HG03457 (cell line): ENCODE data around the gene CCNA1.
A peak's percentile ranks its signal among the peaks of the same experiment; 100 is the strongest.

Experiments used
- ATAC-seq: cut with Tn5 transposase; IDR thresholded peaks from one replicate; pipeline ENCODE4 v1.9.1; 2021; ENCODE audit warnings: moderate number of reproducible peaks; ENCODE audit not compliant: unreplicated experiment

The CCNA1 gene

GRCh38 chr13:36432106-36432544, at the start of gene CCNA1:
TSS of gene CCNA1 (plus strand) at chr13:36432495. CDS start at chr13:36433057, 562 bp downstream.
- ATAC-seq, result no peak

- no peak for ATAC-seq
These were observed 46.8 kb upstream of the CCNA1 start for GRCh38 chr13:36385489-36385888.

GRCh38 chr13:36395280-36395679, 37.0 kb upstream of the CCNA1 start:
- no peak for ATAC-seq

- ATAC-seq, result no peak
These were observed 27.1 kb upstream of the CCNA1 start for GRCh38 chr13:36405151-36405550.

- no peak for ATAC-seq
These were observed 19.6 kb upstream of the CCNA1 start for GRCh38 chr13:36412736-36413135.

GRCh38 chr13:36413161-36413560, 19.1 kb upstream of the CCNA1 start:
- no peak for ATAC-seq

GRCh38 chr13:36414461-36414860, 17.8 kb upstream of the CCNA1 start:
- no peak for ATAC-seq

GRCh38 chr13:36417331-36417730, 15.0 kb upstream of the CCNA1 start:
- no peak for ATAC-seq

GRCh38 chr13:36418022-36418805, 14.1 kb upstream of the CCNA1 start:
- ATAC-seq, result peak; percentile 86

GRCh38 chr13:36420437-36420891, 11.8 kb upstream of the CCNA1 start:
- ATAC-seq, result peak; percentile 68

DNA sequence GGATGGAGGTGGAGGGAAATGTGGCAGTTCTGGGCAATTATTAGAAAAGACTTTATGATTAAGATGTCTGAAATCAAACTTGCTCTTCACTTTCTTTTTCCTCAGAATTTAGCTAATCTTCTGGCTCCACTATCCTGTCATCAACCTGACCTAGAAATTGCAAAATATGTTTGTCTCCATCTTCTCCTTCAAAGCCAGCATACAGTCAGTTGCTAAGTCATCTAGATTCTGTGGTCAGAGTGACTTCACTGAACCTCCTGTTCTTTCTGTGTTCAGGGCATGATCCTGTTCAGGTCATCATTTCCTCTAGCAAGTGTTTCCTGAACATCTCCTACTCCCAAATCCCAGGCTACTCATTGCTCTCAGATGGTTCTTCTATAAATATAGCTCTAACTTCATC, 10.8 kb upstream of the CCNA1 start:
- no peak for ATAC-seq

GRCh38 chr13:36428086-36428485, 4.2 kb upstream of the CCNA1 start:
- no peak for ATAC-seq

- ATAC-seq, result no peak
These were observed 1.8 kb upstream of the CCNA1 start for GRCh38 chr13:36430247-36431203.

GRCh38 chr13:36431204-36432105, 840 bp upstream of the CCNA1 start:
- no peak for ATAC-seq

DNA sequence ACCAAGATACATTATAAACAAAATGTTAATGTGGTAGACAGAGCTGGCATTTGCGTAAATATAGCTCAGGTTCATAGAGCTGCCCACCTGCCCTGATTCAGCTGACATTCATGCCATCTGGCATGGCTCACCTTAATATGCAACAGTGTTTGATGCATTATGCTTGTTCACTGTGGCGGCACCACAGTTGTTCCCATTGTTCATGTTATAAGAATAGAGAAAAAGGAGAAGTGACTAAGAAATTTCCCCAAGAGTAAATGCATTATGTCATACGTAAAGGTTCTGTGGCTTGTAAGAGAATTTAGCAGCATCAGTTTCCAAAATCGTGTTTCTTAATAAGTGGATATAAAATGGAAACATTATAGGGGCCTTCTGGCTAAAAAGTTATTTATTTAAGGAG, 4.5 kb downstream of the CCNA1 start:
- ATAC-seq, result no peak

DNA sequence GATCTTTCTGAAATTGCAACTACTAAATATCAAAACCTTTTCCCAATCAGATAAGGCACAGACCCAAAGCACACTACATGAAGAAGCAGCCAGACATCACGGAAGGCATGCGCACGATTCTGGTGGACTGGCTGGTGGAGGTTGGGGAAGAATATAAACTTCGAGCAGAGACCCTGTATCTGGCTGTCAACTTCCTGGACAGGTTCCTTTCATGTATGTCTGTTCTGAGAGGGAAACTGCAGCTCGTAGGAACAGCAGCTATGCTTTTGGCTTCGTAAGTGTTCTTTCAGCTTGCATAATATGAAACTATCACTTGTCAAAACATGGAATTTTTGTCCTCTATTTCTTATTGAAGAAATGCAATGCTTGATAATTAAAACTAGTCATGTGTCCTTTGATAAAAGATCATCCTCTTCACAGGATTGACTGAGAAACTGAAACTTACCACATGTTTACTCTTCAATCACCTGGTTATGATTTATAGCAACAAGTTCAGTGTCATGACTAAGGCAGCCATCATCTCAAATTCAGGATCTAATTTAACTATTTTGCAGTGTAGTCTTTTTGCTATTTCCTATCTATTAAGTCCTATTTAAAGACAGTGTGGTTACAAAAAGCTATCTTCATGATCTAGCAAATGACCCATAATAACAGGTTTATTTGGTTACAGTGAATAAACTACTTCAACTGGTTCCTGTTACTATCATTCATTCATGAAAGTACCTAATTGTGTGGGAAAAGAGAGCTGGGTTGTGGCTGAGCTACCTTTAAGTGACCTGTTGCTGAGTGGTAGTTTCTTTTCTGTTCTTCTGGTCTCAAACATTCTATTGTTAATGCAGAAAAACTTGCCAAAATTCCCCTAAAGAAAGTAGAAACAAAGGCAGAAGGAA, 6.5 kb downstream of the CCNA1 start:
- no peak for ATAC-seq

- ATAC-seq, result no peak
These were observed 13.0 kb downstream of the CCNA1 start for GRCh38 chr13:36445278-36445677.

GRCh38 chr13:36445891-36446351, 13.6 kb downstream of the CCNA1 start:
- ATAC-seq, result no peak

DNA sequence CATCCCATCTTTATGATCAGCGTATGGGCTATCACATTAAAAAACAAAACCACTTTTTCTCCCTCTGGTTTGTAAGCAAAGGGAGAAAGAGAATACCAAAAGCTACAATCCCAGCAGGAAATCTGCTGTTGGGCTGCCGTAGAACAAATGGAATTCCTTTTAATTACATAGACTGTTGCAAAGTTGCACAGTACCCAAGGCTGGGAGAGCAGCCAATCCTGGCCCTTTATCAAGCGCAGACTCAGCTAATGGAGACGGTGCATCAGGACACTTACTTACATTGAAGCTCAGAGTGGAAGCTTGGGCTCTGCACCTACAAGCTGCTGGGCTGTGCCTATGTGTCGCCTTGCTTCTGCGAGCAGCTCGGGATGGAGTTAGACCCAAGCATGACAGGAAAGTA, 15.2 kb downstream of the CCNA1 start:
- no peak for ATAC-seq

DNA sequence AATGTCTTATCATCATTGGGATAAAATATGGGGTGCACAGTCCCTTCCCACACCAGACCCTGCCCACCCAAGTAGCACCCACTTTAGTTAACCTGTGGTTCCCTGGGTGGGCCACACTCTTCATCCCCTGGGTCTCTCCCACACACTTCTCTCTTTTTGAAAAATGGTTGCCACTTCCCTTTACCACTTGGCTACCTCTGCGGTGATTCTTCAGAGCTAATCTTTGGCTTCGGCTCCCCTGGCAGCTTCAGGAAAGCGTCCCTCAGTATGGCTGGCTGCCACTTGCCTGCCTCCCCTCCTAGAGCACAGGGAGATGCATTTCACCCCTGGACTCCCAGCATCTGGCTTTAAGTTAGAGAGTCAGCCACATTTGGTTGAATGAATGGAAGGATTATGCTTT, 18.2 kb downstream of the CCNA1 start:
- ATAC-seq, result no peak
